ENCODE data around the gene EMILIN1.

EMILIN1 gene

DNA sequence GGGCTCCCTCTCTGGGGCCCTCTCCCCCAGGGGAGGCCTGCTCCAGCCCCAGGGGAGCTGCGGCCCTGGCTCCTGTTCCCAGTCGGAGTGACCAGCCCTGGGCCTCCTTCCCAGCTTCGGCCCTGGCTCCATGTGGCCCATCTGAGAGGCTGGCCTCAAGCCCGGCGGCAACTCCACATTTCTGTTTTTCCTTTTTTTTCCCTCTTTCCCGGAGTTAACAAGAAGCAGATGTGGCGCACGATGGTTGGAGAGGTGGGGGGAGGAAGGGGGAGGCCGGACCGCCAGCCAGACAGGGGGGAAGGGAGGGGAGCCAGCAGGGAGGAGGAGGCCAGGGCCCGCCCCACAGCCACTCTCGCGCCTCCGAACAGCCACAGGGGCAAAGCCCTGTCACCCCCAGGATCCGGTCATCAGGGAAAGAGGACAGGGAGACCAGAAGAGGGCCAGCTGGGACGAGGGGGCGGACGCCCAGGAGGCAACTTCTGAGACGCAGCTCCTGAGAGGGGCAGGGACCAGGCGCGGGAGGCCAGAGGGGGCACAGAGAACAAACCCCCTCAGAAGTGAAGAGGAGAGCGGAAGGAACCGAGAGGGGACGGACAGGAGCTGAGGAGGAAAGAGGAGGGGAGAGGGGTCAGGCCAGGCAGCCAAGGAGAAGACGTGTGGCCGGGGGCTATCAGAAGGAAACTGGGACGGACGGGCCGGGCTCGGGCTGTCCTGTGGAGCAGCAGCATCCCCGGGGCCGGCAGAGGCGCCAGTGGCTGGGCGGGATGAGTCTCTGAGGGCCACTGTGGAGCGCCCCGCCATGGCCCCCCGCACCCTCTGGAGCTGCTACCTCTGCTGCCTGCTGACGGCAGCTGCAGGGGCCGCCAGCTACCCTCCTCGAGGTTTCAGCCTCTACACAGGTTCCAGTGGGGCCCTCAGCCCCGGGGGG lies at the start of gene EMILIN1:
Gene EMILIN1 (plus strand): TSS at position 349 of the 928 bp plus-strand sequence. CDS start 451 bp downstream, at position 800.
- in situ Hi-C loops (cut with HindIII; ENCODE audit: low sequenced_read_pairs), result no loop called here

DNA sequence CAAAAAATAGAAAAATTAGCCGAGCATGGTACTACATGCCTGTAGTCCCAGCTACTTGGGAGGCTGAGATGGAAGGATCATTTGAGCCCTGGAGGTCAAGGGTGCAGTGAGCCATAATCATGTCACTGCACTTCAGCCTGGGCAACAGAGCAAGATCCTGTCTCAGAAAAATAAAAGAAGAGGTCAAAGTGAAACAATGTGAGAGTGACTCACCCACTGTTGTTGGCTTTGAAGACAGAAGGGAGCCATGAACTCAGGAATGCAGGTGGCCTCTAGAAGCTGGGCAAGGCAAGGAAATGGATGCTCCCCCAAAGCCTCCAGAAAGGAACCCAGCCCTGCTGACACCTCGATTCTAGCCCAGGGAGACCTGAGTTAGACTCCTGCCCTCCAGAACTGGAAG lies 49.4 kb upstream of the EMILIN1 start:
- in situ Hi-C loops (cut with HindIII; ENCODE audit: low sequenced_read_pairs), result no loop called here

DNA sequence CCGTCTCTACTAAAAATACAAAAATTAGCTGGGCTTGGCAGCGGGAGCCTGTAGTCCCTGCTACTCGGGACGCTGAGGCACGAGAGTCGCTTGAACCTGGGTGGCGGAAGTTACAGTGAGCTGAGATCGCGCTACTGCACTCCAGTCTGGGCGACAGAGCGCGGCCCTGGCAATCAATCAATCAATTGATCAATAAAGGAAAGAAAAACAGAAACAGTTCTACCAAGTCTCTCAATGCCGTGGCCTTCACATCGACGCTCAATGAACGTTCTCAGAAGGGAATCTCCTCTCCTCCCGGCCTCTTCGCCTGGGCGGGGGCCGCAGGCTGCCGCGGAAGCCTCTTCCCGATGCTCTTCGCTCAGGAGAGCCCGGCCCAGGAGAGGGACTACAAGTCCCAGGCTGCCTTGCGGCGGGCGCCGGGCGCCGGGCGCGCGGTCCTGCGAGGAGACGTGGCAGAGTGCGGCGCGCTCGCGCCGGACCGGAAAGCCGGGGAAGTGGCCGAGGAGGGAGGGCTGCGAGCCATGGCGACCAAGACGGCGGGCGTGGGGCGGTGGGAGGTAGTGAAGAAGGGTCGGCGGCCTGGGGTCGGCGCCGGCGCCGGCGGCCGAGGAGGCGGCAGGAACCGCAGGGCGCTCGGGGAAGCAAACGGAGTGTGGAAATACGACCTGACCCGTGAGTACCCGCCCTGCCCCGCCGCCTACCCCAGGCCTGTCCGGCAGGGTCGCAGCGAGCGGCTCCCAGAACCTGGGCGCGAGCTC lies 45.7 kb upstream of the EMILIN1 start, which contains the start of gene TMEM214:
Gene TMEM214 (plus strand): TSS at position 471 of the 758 bp plus-strand sequence. CDS start 51 bp downstream, at position 522.
- in situ Hi-C loops (cut with HindIII; ENCODE audit: low sequenced_read_pairs), result no loop called here

DNA sequence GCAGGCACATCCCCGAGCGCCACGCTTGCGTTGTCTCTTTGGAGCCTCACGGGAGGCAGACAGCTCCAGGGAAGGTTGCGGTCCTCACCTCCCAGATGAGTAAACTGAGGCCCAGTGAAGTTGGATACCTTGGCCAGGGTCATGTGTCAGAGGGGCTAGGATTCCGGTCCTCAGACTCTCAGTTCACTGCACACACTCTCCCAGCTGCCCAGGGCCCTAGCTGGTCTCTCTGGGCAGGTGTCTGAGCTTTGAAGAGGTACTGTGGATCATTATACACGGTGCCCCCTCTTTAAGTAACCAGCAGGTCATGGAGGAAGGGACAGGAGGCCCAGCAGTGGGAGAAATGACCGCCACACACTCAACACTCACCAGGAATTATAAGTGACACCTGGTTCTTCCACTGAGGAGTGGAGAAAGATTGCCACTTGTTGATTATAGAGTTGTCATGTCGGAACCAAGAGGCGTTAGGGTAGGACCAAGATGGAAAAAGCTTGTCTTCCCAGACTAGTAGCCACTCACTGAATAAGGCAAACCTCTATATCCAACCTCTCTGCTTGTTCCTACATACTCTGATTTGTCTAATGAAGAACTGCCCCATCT lies 45.1 kb upstream of the EMILIN1 start:
- in situ Hi-C loops (cut with HindIII; ENCODE audit: low sequenced_read_pairs), result no loop called here

DNA sequence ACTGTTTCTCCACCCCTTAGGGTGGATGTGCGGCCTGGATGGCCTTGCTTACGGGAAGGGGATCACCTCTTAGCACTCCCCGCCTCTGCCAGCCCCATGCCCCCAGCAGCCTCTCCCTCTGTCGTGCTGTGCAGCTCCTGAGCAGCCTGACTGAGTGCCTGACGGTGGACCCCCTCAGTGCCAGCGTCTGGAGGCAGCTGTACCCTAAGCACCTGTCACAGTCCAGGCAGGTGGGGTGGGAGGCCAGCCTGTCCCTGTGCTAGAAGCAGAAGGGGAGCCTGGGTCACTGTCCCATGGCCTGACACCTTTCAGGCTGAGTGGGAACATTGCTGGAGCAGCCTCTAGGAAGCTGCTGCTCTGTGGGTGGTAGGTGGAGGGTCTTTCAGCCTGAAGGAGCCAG lies 40.4 kb upstream of the EMILIN1 start:
- in situ Hi-C loops (cut with HindIII; ENCODE audit: low sequenced_read_pairs), result no loop called here

DNA sequence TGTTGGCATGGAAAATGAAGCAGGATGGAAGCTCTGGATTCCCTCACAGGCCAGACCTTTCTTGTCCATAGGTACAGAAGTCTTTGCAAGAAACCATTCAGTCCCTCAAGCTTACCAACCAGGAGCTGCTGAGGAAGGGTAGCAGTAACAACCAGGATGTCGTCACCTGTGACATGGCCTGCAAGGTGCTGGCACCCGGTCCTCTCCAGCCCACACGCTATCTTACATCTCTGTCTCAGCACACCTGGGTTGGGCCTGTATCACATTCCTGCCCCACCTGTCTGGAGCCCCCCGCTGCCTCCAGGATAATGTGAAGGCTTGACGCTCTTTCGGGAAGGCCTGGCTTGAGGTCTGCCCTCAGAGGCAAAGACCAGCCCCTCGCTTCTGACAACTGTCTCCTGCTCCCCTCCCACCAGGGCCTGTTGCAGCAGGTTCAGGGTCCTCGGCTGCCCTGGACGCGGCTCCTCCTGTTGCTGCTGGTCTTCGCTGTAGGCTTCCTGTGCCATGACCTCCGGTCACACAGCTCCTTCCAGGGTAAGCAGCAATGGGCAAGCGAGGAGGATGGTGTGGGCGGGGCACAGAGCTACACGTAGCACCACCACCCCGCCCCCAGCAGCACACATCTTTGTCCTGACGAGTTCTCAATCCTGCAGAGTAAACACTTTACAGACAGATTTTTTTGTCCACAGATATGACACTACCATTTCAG lies 39.6 kb upstream of the EMILIN1 start:
- in situ Hi-C loops (cut with HindIII; ENCODE audit: low sequenced_read_pairs), result no loop called here

DNA sequence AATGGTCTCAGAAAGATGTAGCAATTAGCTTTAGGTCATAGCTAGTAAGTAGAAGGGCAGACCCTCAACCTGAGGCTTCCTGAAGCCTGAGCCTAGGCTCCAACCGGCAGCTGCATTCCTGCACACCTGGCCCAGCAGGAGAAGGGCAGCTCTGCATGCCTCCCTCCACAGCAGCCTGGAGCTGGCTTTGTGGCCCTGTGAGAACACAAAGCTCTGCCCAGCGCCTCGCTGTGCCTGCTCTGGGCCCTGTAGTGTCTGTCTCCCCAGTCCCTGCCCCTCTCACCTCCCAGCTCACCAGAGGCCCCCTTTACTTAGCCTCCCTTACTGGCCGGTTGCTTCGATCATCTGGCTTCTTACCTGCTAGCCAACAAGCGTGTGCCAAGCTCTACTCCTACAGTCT lies 39.0 kb upstream of the EMILIN1 start:
- in situ Hi-C loops (cut with HindIII; ENCODE audit: low sequenced_read_pairs), result no loop called here

DNA sequence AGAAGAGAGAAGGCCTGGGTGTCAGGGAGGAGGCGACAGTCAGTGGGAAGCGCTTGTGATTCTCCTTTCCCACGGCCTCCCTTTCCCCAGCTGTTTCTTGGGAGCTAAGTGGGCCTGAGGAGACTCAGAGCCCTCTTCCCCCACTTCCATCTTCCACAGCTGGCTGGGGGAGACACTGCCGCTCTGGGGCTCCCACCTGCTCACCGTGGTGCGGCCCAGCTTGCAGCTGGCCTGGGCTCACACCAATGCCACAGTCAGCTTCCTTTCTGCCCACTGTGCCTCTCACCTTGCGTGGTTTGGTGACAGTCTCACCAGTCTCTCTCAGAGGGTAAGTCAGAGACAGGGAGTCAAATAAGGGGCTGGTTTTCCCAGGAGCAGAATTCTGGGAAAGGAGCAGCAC lies 38.5 kb upstream of the EMILIN1 start:
- in situ Hi-C loops (cut with HindIII; ENCODE audit: low sequenced_read_pairs), result no loop called here

DNA sequence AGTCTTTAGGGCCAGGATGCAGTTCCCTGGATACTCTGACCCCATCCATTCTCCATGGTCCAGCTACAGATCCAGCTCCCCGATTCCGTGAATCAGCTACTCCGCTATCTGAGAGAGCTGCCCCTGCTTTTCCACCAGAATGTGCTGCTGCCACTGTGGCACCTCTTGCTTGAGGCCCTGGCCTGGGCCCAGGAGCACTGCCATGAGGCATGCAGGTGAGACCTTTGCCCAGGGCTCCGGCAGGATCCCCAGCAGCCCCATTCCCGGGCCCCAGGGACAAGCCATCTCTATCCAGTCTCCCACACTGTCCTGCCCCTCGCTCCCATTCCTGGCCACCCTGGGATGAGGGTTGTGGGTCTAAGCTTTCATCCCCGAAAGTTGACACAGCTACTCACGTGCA lies 38.1 kb upstream of the EMILIN1 start:
- in situ Hi-C loops (cut with HindIII; ENCODE audit: low sequenced_read_pairs), result no loop called here

DNA sequence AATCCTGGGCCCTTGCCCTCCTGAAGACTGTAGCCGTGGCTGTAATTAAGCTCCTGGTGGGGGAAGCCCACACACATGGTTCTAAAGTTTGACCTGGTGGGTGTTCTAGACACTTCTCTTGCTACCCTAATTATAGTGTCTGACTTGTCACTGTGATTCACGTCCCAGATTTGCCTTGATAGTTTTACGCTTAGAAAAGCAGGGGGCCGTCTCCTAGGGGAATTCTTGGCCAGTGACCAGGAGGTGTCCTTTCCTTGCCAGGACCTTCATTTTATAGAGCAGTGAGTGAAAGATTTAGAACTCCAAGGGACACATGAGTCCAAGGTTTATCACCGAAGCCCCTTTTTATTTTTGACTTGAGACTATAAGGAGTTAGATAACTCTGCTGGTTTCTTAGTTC lies 36.7 kb upstream of the EMILIN1 start:
- in situ Hi-C loops (cut with HindIII; ENCODE audit: low sequenced_read_pairs), result no loop called here

DNA sequence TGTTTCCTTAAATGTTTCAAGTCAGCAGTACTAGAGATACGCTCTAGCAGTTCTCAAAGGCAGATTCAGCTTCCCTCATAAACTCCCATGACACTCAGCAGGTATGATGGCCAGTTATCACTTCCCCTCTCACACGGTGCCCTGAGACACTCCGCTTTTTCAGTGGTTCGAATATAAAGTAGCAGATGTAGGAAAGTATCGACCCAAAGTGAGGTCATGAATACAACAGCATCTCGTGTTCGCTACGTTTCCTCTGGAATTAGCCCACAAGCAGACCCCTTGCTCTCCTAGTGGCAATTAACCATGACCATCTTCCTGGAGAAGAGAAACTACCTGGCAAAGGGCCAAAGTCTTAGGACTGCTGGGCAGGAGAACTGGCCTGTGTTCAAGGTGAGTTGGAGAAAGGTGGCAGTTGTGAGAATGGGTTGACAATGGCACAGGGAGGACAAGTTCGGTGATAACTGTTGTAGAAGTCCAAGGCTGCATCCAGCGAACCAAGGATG lies 36.2 kb upstream of the EMILIN1 start:
- in situ Hi-C loops (cut with HindIII; ENCODE audit: low sequenced_read_pairs), result no loop called here

DNA sequence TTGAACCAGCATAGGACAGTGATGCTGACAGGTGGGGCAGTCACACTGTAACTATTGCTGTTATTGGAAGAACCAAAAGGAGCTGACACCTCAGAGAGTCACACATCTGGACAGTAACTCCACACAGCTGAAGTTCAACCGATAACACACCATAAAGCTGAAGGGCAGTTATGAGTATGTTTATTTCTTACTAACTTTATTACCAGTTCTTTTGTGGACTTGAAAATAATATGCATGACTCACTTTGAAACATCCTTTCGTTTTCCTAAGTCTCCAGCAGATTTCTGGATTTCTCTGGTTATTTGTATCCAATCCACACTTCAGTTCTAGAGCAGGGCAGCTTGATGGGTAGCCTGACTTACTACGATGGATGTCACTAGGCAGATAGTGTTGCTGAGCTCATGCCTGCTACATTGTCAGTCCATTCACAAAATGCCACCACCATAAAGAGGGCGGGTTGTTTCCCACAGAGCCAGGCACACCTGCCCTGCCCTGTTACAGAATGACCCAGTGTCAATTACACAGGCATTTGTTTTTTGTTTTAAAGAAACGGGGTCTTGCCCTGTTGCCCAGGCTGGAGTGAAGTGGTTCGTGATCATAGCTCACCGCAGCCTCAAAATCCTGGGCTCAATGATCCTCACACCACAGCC lies 35.3 kb upstream of the EMILIN1 start:
- in situ Hi-C loops (cut with HindIII; ENCODE audit: low sequenced_read_pairs), result no loop called here

DNA sequence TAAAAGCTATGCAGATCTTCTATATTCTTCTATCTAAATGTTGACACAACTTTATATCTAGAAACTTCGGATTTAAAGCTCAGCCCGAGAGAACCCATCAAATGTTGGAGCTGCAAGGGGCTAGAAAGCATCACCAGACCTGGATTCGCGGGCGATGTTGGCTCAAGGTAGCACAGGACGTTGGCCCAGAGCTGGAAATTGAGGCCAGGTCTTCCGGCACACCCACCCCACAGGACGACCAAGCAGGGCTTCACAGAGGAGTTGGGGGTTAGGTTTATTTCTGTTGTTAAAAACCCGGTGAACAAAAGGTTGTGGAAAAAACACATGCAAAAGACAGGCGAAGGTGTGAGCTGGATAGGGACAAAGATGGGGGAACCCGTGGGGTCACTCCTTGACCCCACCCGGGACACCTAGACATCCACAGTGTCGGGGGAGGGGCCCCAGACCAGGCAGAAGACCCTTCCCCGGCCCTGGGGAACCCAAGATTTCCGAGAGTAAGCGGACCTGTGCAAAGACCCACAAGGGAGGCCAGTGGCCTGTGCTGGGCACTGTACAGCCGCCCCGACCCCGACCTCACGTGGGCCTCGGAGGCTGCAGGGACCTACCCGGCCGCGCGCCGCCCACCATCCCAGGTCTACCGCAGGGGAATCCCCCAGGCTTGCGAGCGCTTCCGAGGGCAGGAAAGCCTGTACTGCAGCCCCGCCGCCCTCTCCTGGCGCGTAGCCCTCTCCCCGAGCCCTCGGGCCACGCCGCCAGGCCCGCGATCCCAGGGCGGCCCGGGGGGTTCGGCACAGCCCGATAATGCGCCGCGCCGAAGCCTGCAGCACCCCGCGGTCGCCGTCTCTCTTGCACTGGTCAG lies 28.8 kb upstream of the EMILIN1 start:
- in situ Hi-C loops (cut with HindIII; ENCODE audit: low sequenced_read_pairs), result no loop called here

DNA sequence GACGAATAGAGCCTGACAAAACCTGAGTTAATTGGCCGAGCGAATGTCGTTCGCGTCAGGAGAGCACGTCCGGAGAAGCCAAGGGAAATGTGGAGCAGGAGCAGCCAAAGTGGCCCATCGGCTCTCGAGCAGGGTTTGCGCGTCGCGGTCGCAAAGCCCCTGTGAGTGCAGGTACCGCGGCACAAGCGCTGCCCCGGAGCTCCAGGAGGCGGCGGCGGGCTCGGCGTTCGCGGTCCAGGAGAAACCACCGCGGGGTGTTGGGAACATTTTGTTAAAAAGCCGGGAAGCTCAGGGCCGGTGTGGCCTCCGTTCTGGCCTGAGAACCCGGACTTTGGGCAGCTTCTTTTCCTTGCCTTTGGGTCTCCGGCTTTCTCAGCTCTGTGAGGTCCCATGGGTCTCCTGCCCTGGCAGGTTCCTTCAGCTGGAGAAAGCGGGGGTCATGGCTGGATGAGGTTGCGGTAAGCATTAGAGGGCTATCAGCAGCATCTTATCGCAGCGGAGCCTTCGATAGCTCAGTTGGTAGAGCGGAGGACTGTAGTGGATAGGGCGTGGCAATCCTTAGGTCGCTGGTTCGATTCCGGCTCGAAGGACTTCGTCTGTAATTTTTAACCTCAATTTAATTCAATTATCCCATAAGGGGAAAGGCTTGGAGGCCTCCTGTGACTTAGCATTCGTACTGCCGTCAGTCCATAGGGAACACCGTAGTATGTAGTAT lies 28.0 kb upstream of the EMILIN1 start:
- in situ Hi-C loops (cut with HindIII; ENCODE audit: low sequenced_read_pairs), result no loop called here

DNA sequence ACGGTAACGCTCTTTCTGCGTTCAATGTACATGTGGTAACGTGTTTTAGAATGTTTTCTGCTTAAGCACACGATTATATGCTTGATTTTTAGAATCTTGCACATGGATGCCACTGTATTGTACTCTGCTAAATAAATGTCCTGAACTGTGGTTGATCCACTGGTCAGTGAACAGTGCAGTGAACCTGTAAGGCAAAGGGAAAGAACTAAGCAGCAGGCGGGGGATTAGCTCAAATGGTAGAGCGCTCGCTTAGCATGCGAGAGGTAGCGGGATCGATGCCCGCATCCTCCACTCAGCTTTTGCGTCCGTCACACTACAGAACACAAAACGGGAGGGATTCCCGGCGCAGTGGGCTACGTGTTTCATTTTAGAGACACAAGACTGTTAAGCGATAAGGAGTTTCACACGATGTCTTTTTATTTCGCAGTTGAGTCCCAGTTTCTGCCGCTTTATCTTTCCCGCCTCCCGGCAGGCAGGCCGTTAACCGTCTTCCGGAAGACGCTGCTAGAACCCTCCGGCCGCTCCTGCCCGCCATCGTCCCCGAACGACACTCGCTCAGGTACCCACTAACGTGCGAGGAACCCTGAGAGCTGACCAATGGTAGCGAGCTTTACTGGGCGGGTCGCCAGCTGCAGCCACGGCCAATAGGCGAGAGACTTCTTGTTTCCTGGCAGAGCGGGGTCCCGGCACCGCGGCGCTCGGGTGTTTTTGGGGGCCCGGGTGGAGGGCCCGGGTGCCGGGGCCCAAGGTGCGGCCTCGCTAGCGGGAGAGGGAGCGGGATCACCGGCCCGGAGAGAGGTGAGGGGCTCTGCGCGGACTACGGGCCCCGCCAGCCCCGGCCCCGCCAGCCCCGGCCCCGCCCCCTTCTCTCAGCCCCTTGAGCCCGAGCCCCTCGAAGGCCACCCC lies 27.2 kb upstream of the EMILIN1 start, which contains the start of gene AGBL5:
Gene AGBL5 (plus strand): TSS at position 673 of the 906 bp plus-strand sequence. CDS start 1,291 bp downstream, outside the sequence.
- in situ Hi-C loops (cut with HindIII; ENCODE audit: low sequenced_read_pairs), result no loop called here

DNA sequence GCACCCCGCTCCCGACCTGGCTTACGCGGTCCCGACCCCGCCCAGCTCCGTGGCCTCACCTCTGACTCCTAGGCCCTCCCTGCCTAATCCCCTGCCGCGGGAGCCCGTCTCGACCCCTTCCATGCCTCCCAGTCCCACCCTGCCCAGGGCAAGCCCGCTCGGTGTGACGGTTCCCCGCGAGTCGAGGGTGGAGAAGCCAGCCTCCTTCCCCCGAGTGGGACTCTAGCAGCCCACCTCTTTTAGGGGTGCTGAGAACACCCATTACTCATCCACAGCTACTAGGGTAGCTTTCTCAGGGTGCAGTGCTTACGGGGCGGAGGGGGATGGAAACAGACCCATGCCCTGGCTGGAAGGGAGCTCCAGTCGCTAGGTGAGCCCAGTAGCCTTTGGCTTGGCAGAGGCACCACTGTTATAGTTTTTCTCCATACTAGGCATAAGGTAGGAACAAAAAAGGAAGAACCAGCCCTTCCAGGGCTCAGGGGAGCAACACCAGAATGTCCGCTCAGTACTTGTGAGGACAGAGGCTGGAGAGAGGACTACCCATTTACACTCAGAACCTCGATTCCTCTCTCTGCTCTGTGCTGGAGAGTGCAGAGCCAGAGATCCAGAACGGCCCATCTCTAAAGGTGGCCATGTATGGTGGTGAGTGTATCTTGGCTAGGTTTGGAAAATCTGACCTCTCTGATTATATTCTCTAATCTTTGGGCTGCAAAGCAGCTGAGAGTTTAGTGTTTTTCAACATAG lies 26.3 kb upstream of the EMILIN1 start:
- in situ Hi-C loops (cut with HindIII; ENCODE audit: low sequenced_read_pairs), result no loop called here

DNA sequence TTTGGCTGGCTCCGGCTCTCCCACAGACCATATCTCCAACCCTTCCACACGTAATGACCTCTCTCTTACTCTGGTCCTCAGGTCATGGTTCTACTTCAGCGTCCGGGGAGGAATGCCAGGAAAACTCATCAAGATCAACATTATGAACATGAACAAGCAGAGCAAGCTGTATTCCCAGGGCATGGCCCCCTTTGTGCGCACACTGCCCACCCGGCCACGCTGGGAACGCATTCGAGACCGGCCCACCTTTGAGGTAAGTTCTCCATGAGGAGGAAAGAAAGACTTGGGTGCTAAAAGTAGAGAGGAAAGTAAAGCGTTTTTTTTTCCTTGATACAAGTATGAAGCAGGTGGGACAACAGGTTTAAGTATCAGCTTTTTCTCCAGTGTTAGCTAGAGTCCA lies 25.1 kb upstream of the EMILIN1 start:
- in situ Hi-C loops (cut with HindIII; ENCODE audit: low sequenced_read_pairs), result no loop called here

Measured in endothelial cell of hepatic sinusoid (primary cell).